ENCODE results near the gene MBLAC1.
A peak's percentile ranks its signal among the peaks of the same experiment; 100 is the strongest.

GRCh38 chr7:100091411-100092181 lies 35.2 kb upstream of the MBLAC1 start:
- TF ChIP-seq CTCF (IDR thresholded peaks at IDR 0.05; ENCODE audit: borderline replicate concordance, extremely low read depth, low read length, poor library complexity, severe bottlenecking) (peak; percentile 31), EZH2 (IDR thresholded peaks at IDR 0.05; ENCODE audit: borderline replicate concordance, low read depth, low read length, severe bottlenecking) (no peak)

Measured in DND-41 (cell line).